Limb (tissue), 2 donors: ENCODE measurements around the gene GCH1.

Source experiments
- DNase-seq, 2 donors: peaks; one replicate each; pipeline ENCODE4 v3.0.0-alpha.2; 2016; ENCODE audit errors: extremely low spot score in 2 of 2

GCH1 gene

DNA sequence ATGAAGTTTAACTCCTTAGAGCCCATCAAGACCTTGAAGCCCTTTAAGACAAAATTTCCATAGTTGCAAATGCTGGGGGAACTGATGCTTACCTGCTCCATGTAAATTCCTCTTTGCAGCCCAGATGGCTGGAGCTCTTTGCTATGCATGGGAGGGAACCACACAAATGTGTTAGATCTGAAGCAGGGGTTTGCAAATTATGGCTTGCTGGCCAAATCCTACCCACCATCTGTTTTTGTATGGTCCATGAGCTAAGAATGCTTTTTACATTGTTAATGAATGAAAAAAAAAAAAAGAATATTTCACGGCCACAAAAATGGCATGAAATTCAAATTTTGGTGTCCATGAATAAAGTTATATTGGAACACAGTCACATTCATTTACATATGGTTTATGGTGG lies 74.6 kb downstream of the GCH1 start:
- no peak for DNase-seq

DNA sequence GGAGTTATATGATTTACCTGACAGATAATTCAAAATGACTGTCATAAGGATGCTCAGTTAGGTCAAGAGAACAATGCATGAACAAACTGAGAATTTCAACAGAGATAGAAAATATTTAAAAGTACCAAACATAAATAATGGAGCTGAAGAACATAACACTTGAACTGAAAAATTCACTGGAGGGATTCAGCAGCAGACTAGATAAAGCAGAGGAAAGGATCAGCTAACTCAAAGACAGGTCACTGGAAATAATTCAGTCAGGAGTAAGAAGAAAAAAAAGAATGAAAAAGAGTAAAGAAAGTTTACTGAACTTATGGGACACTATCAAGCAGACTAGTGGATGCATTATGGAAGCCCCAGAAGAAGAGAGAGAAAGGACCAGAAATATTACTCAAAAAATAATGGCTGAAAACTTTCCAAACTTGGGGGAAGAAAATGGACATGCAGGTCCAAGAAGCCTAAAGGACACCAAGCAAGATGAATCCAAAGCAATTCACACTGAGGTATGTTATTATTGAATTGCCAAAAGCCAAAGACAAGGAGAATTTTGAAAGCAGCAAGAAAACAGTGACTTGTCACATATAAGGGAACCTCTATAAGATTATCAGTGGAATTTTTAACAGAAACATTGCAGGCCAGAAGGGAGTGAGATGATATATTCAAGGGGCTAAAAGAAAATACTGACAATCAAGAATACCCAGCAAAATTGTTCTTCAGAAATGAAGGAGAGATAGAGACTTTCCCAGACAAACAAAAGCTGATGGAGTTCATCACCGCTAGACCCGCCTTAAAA lies 78.7 kb downstream of the GCH1 start:
- no peak for DNase-seq

DNA sequence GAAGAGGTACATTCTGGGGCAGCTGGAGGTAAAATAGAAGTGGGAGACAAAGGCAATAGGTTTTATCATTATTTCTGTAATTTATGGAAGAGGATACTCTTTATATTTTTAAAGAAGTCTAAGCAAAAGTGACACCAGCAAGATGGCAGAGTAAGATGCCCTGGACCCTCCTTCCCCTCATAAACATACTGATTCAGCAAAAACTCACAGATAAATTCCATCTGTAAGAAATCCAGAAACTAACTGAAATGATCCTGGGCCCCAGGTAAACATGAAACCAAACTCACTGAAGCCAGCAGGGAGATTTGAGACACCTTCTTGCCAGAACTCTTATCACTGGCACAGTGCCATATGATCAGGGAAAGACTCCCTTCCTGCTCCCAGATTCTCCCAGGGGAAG lies 79.9 kb downstream of the GCH1 start:
- no peak for DNase-seq

DNA sequence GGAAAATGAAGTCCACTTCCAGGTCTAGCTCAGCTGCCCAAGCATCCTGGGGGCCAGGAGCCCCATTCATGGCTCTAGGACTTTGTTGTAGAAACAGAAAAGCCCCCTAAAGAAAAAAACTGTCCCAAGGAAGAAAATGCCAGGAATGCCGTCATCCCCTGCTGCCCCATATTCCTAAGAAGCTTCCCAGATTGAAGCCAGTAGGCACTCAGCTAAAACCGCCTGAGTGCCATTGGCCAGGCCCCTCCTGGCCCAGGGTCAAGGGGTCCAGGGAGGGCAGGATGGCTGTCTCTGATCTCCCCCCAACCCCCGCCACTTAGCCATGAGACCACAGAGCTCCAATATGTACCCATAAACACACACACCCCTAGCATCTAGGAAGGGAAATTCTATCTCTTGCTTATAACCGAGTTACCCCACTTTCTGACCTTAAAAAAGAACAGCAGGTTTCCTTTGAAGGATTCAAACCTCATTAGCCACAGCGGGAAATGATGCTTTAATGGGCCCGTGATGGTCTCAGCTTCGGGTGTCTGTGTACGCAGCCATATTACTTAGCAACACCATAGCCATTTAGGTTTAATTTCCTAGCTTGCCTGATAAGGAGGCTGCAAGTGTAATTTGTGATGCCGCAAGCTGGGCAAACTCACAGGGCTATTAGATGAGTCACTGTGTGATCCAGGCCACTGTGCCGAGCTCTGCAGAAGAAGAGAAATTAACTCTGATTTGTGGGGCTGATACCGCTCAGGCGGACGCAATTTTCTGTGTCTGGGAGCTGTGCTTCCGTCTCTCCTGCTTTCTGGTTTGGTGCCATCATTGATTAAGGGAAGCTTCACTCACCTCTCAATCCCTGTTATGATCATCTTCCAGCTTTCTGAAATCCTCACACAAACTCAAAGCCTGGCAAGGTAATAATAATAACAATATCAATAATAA lies 84.2 kb downstream of the GCH1 start:
- DNase-seq, result peak in 1 of 2 donors; percentile 40

DNA sequence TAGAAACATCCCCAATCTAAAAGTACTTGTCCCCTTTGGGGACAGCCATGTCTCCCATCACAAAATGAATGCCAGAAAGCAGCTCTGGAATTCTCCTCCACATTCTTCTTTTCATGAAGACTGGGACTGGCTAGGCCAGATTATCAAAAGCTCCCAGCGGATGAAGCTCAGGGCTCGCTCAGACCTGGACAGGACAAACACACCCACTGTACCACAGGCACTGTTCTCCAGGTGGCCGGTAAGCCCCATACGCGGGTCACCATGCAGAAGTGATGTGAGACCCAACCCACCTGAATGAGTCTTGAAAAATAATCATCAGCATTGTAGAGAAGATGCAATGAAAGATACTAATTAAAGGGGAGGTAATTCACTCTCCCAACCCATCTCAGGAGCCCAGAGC lies 85.1 kb downstream of the GCH1 start:
- no peak for DNase-seq

DNA sequence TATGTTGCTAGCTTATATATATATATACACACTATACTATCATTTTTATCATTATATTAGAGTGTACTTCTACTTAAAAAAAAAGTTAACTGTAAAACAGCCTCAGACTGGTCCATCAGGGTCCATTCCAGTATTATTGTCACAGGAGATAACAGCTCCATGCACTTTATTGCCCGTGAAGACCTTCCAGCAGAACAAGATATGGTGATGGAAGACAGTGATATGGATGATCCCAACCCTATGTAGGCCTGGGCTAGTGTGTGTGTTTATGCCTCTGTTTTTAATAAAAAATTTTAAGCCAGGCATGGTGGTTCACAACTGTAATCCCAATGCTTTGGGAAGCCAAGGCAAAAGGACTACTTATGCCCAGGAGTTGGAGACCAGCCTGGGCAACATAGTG lies 86.2 kb downstream of the GCH1 start:
- no peak for DNase-seq

DNA sequence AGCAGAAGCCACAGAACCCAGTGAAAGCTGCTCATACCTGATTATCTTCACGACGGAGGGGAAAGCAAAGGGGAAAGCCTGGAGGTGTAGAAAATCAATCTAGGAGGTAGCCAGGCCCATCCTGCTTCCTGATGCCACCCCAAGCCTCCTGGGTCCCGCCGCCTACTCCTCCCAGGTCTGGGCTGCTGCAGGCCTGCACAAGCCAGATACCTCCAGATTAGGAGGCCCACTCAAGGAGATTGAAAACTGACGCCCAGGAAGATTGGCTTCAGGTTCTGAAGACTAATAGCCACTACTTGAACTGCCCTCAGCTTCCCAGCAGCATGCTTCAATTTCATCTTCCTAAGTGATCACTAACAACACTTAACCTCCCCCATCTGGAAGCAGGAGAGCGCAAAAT lies 87.1 kb downstream of the GCH1 start:
- no peak for DNase-seq

DNA sequence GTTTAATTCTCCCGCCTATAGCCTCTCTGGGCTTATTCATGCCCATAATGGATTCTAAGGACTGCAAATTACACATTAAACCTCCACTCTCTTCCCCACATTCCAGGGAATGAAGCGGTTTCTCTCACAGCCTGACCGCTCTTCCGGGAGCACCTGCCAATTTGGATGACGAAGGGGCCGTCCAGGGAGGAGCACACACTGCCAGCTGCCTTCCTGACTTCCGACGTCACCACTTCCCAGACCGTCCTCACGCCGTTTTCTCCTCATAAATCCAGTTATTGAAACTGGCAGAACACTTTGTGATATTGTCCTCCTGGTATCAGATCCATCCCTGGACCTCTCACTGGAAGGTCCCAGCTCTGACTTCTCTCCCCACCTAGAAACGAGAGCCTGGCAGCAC lies 87.6 kb downstream of the GCH1 start:
- peak; percentile 46 to 47 for DNase-seq

DNA sequence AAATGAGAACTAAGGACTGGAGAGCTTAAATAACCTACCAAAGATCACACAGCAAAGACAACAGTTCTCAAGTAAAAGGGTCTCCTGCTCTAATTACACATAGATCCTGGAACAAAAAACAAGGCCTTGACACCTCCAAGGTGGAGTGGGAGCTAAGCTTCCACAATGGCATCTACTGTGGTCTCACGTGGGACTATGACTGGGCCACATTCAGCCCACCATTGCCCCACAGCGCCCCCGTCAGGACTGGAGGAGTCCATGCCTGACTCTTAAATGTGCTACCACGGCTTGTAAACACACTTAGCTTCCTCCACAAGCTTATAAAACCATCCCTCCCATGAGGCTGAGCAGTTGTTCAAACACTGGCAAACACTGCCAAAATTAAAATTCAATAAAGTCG lies 88.5 kb downstream of the GCH1 start:
- no peak for DNase-seq

DNA sequence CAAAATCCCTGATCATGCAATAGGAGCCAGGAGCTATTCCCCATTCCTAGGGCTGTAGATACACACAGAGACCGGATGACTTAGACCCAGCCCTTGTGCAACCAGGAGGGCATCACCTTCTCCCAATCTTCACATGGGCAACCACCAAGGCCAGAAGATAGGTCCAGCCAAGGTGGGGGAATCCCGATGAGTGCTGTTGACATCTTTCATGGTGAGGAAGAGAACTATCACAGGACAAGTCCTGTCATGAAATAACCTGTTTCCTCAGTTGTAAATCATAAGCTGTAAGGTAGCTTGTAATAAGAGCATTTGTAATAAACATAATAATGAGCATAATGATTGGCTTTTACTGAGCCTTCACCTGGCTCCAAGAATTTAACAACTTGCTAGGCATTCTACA lies 89.5 kb downstream of the GCH1 start:
- DNase-seq, result no peak

DNA sequence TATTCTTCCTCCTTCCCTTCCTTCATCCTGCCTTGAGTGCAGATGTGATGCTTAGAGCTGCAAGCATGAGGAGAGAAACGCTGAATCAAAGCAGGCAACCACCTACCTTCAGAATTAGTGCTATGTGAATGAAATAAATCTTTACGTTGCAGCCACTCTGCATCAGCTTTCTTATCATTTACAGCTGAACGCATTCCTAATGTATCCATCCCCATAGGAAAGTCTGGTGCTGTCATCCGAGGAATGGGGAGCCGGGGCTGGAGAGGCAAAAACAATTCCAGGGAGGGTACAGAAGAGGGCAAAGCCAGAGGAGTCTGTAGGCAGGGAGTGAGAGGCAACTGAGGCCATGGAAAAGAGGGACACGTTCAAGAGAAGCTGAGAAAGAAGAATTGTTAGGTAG lies 90.0 kb downstream of the GCH1 start:
- DNase-seq, result no peak

DNA sequence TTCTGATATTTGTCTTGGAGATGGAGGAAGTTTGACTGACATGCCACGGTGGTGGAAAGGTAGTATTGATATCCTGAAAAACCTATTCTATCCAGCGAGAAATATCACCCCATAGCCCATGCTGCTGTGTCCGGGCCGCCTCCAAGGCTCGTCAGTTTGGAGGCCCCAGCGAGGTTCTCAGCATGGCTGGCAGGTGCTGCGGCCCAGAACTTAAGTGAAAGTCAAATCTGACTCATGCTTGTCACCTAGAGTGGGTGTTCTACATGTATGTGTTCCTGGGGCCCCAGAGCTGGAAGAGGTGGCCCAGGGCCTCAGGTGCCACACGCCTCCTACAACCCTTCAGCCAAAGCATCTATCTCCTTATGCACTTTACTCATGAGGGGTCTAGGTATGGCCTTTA lies 92.9 kb downstream of the GCH1 start:
- DNase-seq, result no peak

DNA sequence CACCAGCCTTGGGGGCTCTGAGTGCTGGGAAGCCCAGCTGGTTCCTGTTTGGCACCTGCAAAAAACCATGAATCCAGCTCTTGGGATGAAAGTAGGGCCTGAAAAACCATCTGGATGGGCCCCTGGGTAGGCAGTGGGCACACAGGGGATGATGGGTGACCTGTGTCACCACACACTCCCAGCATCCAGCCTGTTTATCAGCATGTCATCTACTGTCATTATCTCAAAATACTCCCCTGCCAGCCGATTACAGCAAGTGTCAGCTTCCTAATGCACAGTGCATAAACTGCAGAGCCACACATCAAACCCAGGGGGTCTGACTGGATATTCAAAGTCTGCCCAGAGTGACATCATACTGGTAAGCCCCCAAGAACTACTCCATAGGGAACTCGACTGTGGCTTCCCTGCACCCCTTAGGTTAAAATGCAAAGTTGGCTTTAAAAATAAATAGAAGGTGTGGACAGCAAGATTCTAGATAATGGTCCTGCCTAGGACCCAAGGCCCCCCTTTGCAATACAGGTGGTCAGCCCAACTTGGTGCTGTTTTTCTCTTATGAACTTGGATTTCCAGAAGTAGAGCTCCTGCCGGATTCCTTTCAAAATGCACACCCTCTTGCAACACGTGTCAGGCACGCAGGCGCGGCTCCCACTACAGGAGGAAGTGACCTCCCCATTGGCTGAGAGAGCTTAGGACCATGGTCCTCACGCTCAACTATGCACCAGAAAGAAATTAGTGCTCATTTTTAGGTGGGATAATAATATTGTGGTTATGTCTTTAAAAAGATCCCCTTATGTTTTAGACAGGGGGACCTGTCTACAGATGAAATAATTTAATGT lies 94.1 kb downstream of the GCH1 start:
- no peak for DNase-seq

DNA sequence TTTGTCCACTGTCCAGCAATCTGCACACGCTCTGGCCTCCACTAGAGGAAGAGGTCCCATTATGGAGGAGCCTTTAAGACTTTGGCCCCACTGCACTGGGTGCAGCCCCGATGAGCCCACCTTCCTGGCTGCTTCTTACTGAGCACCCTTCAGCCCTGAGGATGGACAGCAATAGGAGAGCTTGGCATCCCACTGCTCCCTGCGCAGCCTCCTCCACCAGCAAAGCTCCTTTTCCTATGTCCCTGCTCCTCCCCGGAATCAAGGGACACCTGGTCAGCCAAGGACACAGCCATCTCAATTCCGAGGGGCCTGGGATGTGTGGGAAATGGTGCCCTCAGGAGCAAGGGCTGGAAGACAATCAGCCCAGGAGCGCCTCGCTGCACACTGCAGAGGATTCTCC lies 94.7 kb downstream of the GCH1 start:
- DNase-seq, result no peak

DNA sequence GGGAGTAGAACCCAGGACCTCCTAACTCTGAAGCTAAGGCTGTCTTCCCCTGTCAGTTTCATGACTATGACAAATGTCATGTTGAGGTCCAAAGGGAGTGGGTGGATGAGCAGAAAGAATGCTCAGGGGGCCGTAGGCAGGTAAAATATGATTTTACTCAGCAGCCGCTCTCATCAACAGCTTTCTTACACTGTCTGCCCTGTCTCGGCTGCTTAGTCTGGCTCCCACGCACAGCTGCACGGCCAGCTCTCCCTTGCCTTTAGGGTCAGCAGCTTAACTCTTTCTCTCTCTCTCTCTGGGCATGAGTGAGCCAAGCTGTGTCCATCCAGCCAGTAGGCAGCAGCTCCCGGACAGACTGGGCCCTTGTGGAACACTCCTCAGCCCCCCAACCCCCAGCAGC lies 95.2 kb downstream of the GCH1 start:
- no peak for DNase-seq

DNA sequence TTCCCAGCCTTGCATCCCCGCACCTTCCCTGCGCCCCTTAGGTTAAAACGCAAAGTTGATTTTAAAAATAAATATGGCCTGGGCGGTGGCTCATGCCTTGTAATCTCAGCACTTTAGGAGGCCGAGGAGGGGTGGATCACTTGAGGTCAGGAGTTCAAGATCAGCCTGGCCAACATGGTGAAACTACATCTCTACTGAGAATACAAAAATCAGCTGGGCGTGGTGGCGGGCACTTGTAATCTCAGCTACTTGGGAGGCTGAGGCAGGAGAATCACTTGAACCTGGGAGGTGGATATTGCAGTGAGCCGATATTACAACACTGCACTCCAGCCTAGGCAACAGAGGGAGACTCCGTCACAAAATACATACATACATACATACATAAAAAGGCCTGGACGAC lies 96.0 kb downstream of the GCH1 start:
- DNase-seq, result no peak

DNA sequence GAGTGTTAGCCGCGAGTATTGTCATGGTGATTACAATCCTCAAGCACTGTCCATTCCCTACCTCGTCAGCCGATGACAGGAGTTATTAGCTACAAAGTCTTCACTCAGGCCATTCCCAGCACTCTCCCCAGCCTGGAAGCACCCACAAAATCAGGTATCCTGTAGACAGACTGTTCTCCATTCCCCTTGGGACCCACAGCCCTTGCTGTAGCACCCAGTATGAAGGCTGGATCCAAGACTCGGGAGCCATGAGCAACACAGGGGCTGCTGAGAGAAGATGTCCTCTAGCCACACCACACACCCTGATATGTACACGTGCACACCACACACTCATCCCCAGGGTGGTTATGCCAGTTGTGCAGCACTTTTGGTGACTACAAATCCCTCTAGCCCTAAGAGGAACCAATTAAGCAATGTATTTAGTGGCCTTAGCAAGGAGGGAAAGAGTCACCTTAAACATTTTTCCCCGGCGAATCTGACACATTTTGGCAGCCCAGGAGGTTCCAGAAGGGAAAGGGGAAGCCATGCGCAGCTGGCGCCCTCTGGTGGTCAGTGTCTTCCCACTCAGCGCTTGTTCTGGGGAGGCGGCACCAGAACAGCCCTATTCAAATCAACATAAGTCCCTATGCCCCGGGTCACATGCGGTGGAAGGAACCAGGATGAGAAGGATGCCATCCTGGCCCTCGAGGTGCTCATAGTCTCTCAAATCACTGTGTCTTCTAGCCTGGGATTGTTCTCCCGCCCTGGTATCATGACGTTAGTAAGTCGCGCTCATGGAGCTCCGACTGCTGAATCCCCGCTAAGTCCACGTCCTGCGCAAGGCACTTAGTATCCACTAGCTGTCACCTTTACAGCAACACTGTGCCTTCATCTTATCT lies 96.9 kb downstream of the GCH1 start:
- DNase-seq, result peak; percentile 87 to 89

DNA sequence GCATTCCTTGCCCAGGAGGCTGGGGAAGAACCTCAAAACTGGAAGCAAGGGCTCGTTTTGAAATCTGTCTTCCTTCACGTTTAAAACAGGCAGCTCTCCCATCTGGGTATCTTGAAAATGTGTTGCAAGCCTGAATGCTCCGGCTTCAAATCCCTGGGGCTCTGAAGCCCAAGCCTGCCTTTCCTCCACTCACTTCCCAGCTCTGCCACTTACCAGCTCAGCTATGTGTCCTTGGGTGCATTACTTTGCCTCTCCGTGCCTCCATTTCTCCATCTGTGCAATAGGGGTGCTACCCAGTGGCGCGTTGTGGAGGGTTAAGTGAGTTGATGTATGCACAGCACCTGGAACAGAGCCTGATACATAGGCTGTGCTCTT lies 97.6 kb downstream of the GCH1 start:
- DNase-seq, result no peak

DNA sequence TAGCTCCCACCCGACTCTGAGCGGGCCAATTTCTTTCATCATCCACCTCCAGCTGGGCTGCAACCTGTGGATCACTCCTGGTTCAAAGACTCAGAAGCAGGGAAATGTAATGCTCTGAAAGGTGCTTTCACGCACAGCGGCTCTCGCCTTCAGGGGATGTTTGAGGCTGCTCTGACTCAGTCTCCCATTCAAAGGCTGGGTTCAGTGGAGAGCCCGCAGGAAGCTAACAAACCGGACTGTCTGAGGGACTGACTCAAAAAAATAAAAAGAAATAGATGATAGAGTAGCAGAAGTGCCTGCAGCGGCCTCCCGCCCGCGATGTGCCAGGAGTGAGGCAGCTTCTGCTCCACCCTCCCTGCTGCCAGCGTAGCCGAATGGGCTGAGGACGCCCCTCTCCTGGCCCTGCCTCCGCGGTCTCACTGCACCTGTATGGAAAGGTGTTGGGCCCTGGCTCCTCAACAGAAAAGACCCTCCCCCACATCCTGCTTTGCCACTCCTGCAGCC lies 98.0 kb downstream of the GCH1 start:
- peak in 1 of 2 donors; percentile 26 for DNase-seq

DNA sequence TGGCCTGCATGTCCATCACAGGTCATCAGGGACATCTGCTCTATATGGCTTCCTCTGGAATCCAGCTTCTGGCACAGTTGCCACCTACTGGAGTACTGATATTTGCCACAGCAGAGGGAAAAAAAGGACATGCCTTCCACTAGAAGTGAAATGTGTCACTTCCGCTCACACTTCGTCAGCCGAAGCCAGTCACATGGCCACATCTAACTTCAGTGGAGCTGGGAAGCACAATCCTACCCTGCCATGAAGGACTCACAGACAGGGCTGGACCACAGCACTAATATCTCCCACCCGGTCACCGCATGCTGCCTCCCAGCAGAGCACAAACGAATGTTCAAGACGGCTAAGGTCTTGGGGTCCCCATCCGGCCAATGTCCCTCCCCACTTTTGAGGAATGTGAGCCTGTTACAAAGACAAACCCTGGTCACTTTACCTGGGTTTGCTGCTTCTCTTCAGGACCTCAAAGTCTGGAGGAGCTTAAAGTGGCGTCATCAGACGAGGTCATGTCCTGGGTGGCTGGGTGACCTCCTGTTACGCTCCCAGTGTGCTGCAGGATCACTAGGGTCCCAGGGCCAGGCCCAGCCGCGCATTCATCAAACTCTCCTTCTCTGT lies 98.6 kb downstream of the GCH1 start:
- DNase-seq, result no peak
